ENCODE measurements around the gene KRTAP25-1. TPM values are rescaled to one million over a fixed set of nuclear protein-coding genes. Genes with fewer than 3 reads are reported as not detected.

The KRTAP25-1 gene
- total RNA-seq, 1 experiment from 2014 or later: not detected

DNA sequence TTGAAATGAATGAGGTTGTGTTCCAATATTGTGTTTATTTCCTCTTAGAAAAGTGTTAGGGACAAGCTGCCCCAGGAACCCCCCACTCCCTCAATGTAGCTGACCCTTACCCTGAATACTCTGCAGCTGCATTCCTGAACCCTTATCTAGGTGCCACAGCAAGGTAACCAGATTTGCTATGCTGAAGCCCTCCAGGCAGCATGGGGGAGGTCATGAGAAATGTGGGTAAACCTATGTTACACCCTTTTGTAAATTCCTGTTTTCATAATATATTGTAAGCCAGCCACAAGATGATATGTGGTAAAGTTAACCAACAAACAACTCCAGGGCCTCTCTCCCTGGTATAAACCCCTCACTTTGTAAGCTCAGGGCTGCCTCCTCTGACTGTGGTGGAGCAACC is 45.6 kb downstream of the KRTAP25-1 start:
- CTCF ChIA-PET: no interaction called here
- no peaks in the 10 kb centered on the region for H3K4me1 ChIP-seq (ENCODE audit: control insufficient read depth, insufficient read depth, low read length)
- POLR2A ChIA-PET: no interaction called here
- H3K27me3 ChIP-seq (ENCODE audit: control insufficient read depth, insufficient read depth, low read length): no peaks in the 10 kb centered on the region
- H3K36me3 ChIP-seq (ENCODE audit: control insufficient read depth, insufficient read depth, low read length): no peaks in the 10 kb centered on the region
- no peak overlapping the region for H3K27ac ChIP-seq (ENCODE audit: low read length)
- TF ChIP-seq, protein P1, sequence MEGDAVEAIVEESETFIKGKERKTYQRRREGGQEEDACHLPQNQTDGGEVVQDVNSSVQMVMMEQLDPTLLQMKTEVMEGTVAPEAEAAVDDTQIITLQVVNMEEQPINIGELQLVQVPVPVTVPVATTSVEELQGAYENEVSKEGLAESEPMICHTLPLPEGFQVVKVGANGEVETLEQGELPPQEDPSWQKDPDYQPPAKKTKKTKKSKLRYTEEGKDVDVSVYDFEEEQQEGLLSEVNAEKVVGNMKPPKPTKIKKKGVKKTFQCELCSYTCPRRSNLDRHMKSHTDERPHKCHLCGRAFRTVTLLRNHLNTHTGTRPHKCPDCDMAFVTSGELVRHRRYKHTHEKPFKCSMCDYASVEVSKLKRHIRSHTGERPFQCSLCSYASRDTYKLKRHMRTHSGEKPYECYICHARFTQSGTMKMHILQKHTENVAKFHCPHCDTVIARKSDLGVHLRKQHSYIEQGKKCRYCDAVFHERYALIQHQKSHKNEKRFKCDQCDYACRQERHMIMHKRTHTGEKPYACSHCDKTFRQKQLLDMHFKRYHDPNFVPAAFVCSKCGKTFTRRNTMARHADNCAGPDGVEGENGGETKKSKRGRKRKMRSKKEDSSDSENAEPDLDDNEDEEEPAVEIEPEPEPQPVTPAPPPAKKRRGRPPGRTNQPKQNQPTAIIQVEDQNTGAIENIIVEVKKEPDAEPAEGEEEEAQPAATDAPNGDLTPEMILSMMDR (IDR thresholded peaks at IDR 0.05): no peak
- TF ChIP-seq, protein P2, sequence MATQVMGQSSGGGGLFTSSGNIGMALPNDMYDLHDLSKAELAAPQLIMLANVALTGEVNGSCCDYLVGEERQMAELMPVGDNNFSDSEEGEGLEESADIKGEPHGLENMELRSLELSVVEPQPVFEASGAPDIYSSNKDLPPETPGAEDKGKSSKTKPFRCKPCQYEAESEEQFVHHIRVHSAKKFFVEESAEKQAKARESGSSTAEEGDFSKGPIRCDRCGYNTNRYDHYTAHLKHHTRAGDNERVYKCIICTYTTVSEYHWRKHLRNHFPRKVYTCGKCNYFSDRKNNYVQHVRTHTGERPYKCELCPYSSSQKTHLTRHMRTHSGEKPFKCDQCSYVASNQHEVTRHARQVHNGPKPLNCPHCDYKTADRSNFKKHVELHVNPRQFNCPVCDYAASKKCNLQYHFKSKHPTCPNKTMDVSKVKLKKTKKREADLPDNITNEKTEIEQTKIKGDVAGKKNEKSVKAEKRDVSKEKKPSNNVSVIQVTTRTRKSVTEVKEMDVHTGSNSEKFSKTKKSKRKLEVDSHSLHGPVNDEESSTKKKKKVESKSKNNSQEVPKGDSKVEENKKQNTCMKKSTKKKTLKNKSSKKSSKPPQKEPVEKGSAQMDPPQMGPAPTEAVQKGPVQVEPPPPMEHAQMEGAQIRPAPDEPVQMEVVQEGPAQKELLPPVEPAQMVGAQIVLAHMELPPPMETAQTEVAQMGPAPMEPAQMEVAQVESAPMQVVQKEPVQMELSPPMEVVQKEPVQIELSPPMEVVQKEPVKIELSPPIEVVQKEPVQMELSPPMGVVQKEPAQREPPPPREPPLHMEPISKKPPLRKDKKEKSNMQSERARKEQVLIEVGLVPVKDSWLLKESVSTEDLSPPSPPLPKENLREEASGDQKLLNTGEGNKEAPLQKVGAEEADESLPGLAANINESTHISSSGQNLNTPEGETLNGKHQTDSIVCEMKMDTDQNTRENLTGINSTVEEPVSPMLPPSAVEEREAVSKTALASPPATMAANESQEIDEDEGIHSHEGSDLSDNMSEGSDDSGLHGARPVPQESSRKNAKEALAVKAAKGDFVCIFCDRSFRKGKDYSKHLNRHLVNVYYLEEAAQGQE (IDR thresholded peaks at IDR 0.05; ENCODE audit: insufficient read depth in 1 of 2, low read depth in 2 of 2, low read length in 1 of 2): no peak
- TF ChIP-seq SIN3A (IDR thresholded peaks at IDR 0.05; ENCODE audit: borderline replicate concordance, insufficient read depth, low read depth, low read length): no peak
- no peak for TF ChIP-seq POLR2AphosphoS5 (IDR thresholded peaks at IDR 0.05; ENCODE audit: low read depth, low read length)
- TF ChIP-seq TCF7L2 (IDR thresholded peaks at IDR 0.05; ENCODE audit: low read depth, low read length): no peak
- DNase-seq (ENCODE audit: low read depth, low spot score): no peak
- H3K9me3 ChIP-seq (ENCODE audit: control insufficient read depth, insufficient read depth, low read depth, low read length): no peaks in the 10 kb centered on the region
- intact Hi-C loops (cut with micrococcal nuclease; ENCODE audit: unreplicated experiment) (no loop called here), in situ Hi-C loops (cut with HindIII; ENCODE audit: low pct_unique_long_range_greater_than_20kb, low sequenced_read_pairs) (no loop called here)
- BruUV-seq (replicated peaks): no TSS peak
- H3K4me3 ChIP-seq (ENCODE audit: low read depth in 2 of 2, low read length in 2 of 2): no peak overlapping the region
- no peak for ATAC-seq

DNA sequence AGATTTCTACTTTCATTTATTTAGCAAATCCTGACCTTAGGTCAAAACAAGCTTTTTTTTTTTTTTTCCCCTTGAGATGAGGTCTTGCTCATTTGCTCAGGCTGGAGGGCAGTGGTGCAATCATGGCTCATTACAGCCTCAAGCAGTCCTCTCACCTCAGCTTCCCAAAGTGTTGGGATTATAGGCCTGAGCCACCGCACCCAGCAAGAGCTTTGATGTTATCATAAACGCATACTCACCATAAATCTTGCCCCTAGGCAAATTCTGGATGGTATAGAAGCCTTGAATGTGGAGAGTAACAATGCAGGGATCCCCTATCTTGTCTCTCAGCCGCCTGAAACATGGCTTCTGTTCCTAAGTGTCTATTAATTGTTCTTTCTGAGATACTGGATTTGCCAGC is 48.7 kb downstream of the KRTAP25-1 start:
- BruUV-seq (replicated peaks): no TSS peak
- ChIA-PET CTCF (interaction anchor here (0.6 to 0.7 kb wide), 2 partner anchors 205 to 255 kb away, joined by 3 to 7 read pairs; no protein-coding TSS in a partner anchor), POLR2A (no interaction called here)
- Histone ChIP-seq H3K4me1 (ENCODE audit: control insufficient read depth, insufficient read depth, low read length) (no peaks in the 10 kb centered on the region), H3K27ac (ENCODE audit: low read length) (no peak overlapping the region), H3K36me3 (ENCODE audit: control insufficient read depth, insufficient read depth, low read length) (no peaks in the 10 kb centered on the region), H3K9me3 (ENCODE audit: control insufficient read depth, insufficient read depth, low read depth, low read length) (no peaks in the 10 kb centered on the region), H3K27me3 (ENCODE audit: control insufficient read depth, insufficient read depth, low read length) (no peaks in the 10 kb centered on the region), H3K4me3 (ENCODE audit: low read depth in 2 of 2, low read length in 2 of 2) (no peak overlapping the region)
- intact Hi-C loops (cut with micrococcal nuclease; ENCODE audit: unreplicated experiment) (no loop called here), in situ Hi-C loops (cut with HindIII; ENCODE audit: low pct_unique_long_range_greater_than_20kb, low sequenced_read_pairs) (no loop called here)
- ATAC-seq (no peak), DNase-seq (ENCODE audit: low read depth, low spot score) (no peak)
- TF ChIP-seq, protein P2 (IDR thresholded peaks at IDR 0.05; ENCODE audit: insufficient read depth in 1 of 2, low read depth in 2 of 2, low read length in 1 of 2): no peak
- TF ChIP-seq POLR2AphosphoS5 (IDR thresholded peaks at IDR 0.05; ENCODE audit: low read depth, low read length) (no peak), SIN3A (IDR thresholded peaks at IDR 0.05; ENCODE audit: borderline replicate concordance, insufficient read depth, low read depth, low read length) (no peak), TCF7L2 (IDR thresholded peaks at IDR 0.05; ENCODE audit: low read depth, low read length) (no peak)
- TF ChIP-seq, protein P1 (IDR thresholded peaks at IDR 0.05): no peak

Other genes with a start within 250 kb of the KRTAP25-1 start
- not detected for gene CLDN17, start 122.7 kb downstream of the KRTAP25-1 start, total RNA-seq (2021; ENCODE audit: unreplicated experiment)
- gene CLDN8, start 73.4 kb downstream of the KRTAP25-1 start, total RNA-seq (2021; ENCODE audit: unreplicated experiment): not detected
- not detected for gene KRTAP24-1, start 6.6 kb downstream of the KRTAP25-1 start, total RNA-seq (2021; ENCODE audit: unreplicated experiment)
- not detected for gene KRTAP26-1, start 30.8 kb upstream of the KRTAP25-1 start, total RNA-seq (2021; ENCODE audit: unreplicated experiment)
- not detected for gene KRTAP27-1, start 48.2 kb upstream of the KRTAP25-1 start, total RNA-seq (2021; ENCODE audit: unreplicated experiment)
- gene KRTAP23-1, start 59.1 kb upstream of the KRTAP25-1 start, total RNA-seq (2021; ENCODE audit: unreplicated experiment): not detected
- not detected for gene KRTAP13-2, start 82.8 kb upstream of the KRTAP25-1 start, total RNA-seq (2021; ENCODE audit: unreplicated experiment)
- not detected for gene KRTAP13-1, start 106.5 kb upstream of the KRTAP25-1 start, total RNA-seq (2021; ENCODE audit: unreplicated experiment)
- gene KRTAP13-3, start 136.4 kb upstream of the KRTAP25-1 start, total RNA-seq (2021; ENCODE audit: unreplicated experiment): not detected
- not detected for gene KRTAP13-4, start 140.7 kb upstream of the KRTAP25-1 start, total RNA-seq (2021; ENCODE audit: unreplicated experiment)
- not detected for gene KRTAP15-1, start 150.8 kb upstream of the KRTAP25-1 start, total RNA-seq (2021; ENCODE audit: unreplicated experiment)
- not detected for gene KRTAP19-1, start 190.9 kb upstream of the KRTAP25-1 start, total RNA-seq (2021; ENCODE audit: unreplicated experiment)
- gene KRTAP19-2, start 197.9 kb upstream of the KRTAP25-1 start, total RNA-seq (2021; ENCODE audit: unreplicated experiment): not detected
- gene KRTAP19-3, start 202.5 kb upstream of the KRTAP25-1 start, total RNA-seq (2021; ENCODE audit: unreplicated experiment): not detected
- not detected for gene KRTAP19-4, start 207.7 kb upstream of the KRTAP25-1 start, total RNA-seq (2021; ENCODE audit: unreplicated experiment)
- not detected for gene KRTAP19-5, start 212.6 kb upstream of the KRTAP25-1 start, total RNA-seq (2021; ENCODE audit: unreplicated experiment)

Measured in Panc1 (cell line).